ENCODE results near the gene ST6GAL1.

The ST6GAL1 gene

DNA sequence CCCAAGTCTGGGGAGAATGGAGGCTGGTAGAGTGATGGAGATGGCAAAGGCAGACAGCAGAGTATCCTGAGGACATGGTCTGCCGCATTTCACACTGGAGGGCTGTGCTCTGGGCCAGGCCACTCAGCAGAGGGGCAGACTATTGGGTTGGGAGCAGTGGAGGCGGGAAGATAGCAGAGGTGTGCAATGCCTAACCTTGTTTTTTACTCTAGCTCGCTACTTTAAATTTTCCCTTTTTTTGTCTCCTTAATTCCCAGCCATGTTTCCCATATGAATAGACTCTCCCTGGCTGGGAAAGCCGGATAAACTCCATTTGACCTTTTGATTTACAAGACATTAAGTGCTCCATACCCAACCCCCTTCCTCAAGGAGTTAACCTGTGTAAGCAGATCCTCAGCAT is 33.5 kb upstream of the ST6GAL1 start:
- TF ChIP-seq REST (IDR thresholded peaks at IDR 0.05; ENCODE audit: insufficient read depth in 1 of 2, low read depth in 2 of 2, low read length in 2 of 2) (no peak), POLR2AphosphoS5 (IDR thresholded peaks at IDR 0.05; ENCODE audit: low read depth, low read length) (no peak)

GRCh38 chr3:186901135-186901734 is 29.1 kb upstream of the ST6GAL1 start:
- TF ChIP-seq FOXP2 (optimal IDR thresholded peaks at IDR 0.05; ENCODE audit: borderline replicate concordance, extremely low read depth, extremely low read length, insufficient read depth) (no peak), REST (IDR thresholded peaks at IDR 0.05; ENCODE audit: insufficient read depth in 1 of 2, low read depth in 2 of 2, low read length in 2 of 2) (no peak), POLR2AphosphoS5 (IDR thresholded peaks at IDR 0.05; ENCODE audit: low read depth, low read length) (no peak), TAF1 (IDR thresholded peaks at IDR 0.05; ENCODE audit: borderline replicate concordance, insufficient read depth, low read length) (no peak), SIN3A (IDR thresholded peaks at IDR 0.05; ENCODE audit: borderline replicate concordance, insufficient read depth, low read length) (no peak)

DNA sequence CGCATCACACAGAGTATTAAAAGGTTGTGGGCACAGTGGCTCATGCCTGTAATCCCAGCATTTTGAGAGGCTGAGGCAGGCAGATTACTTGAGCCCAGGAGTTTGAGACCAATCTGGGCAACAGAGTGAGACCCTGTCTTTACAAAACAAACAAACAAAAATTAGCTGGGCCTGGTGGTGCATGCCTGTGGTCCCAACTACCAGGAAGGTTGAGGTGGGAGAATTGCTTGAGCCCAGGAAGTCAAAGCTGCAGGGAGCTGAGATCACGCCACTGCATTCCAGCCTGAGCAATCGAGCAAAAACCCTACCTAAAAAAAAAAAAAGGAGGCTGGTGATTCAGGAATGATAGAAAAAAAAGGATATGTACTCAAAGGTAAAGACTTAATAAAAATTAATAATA is 28.2 kb upstream of the ST6GAL1 start:
- TF ChIP-seq TAF1 (IDR thresholded peaks at IDR 0.05; ENCODE audit: borderline replicate concordance, insufficient read depth, low read length) (no peak), POLR2AphosphoS5 (IDR thresholded peaks at IDR 0.05; ENCODE audit: low read depth, low read length) (no peak), REST (IDR thresholded peaks at IDR 0.05; ENCODE audit: insufficient read depth in 1 of 2, low read depth in 2 of 2, low read length in 2 of 2) (no peak), FOXP2 (optimal IDR thresholded peaks at IDR 0.05; ENCODE audit: borderline replicate concordance, extremely low read depth, extremely low read length, insufficient read depth) (no peak), SIN3A (IDR thresholded peaks at IDR 0.05; ENCODE audit: borderline replicate concordance, insufficient read depth, low read length) (no peak)

GRCh38 chr3:186902713-186903112 is 27.6 kb upstream of the ST6GAL1 start:
- no peak for TF ChIP-seq TAF1 (IDR thresholded peaks at IDR 0.05; ENCODE audit: borderline replicate concordance, insufficient read depth, low read length)
- no peak for TF ChIP-seq FOXP2 (optimal IDR thresholded peaks at IDR 0.05; ENCODE audit: borderline replicate concordance, extremely low read depth, extremely low read length, insufficient read depth)
- TF ChIP-seq SIN3A (IDR thresholded peaks at IDR 0.05; ENCODE audit: borderline replicate concordance, insufficient read depth, low read length) = no peak
- no peak for TF ChIP-seq REST (IDR thresholded peaks at IDR 0.05; ENCODE audit: insufficient read depth in 1 of 2, low read depth in 2 of 2, low read length in 2 of 2)
- no peak for TF ChIP-seq POLR2AphosphoS5 (IDR thresholded peaks at IDR 0.05; ENCODE audit: low read depth, low read length)

Measured in PFSK-1 (cell line).